GM12891 (cell line): Measurements from ENCODE around the gene CDH4.

ENCODE experiments used
- POLR2A ChIP-seq: IDR thresholded peaks from 2 replicates; pipeline ENCODE4 v1.6.1; 2011; ENCODE audit warnings: low read depth, low read length, control low read depth
- POLR2AphosphoS5 ChIP-seq: IDR thresholded peaks from 2 replicates; pipeline ENCODE4 v1.6.1; 2011; ENCODE audit warnings: low read depth, low read length, control low read depth
- SPI1 ChIP-seq: IDR thresholded peaks from 2 replicates; pipeline ENCODE4 v1.6.1; 2011; ENCODE audit warnings: low read depth, low read length, control low read depth
- TAF1 ChIP-seq: IDR thresholded peaks from 2 replicates; pipeline ENCODE4 v1.6.1; 2011; ENCODE audit warnings: low read depth, low read length, control low read depth

DNA sequence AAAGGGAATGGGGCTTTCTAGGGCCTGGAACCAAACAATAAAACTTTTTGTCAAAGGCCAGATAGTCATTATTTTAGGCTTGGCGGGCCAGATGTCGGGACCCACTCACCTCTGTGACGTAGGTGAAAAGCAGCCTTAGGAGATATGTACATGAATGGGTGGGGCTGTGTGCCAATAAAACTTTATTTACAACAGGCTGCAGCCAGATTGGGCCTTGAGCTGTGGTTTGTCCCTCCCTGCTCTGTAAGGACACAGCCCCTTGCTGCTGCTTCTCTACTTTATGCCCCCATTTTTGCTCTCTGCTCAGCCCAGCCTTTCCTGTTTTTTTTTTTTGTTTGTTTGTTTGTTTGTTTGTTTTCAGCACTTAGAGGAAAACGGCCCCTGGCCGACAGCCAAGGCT lies 32.7 kb downstream of the CDH4 start:
- TF ChIP-seq TAF1 (no peak), POLR2A (no peak), POLR2AphosphoS5 (no peak), SPI1 (no peak)
